ENCODE measurements around the gene FADS3.

- TF ChIP-seq POLR2A (IDR thresholded peaks at IDR 0.05; ENCODE audit: low read length) (no peak), GATA1 (IDR thresholded peaks at IDR 0.05; ENCODE audit: low read depth, low read length) (no peak)
These were observed 15.6 kb downstream of the FADS3 start for GRCh38 chr11:61875698-61876097.

All from erythroblast (primary cell).